HepG2 (cell line): ENCODE data around the gene MPG. TPM values are rescaled to one million over a fixed set of nuclear protein-coding genes. Genes with fewer than 3 reads are reported as not detected.

Experiments used
- BCLAF1 ChIP-seq: fragments of 450-650 bp; IDR thresholded peaks from 2 replicates; pipeline ENCODE4 v1.6.1; 2017; ENCODE audit warnings: mild to moderate bottlenecking
- DPF2 ChIP-seq: sonication (generic); formaldehyde crosslinking; IDR thresholded peaks from 2 replicates; pipeline ENCODE4 v1.4.0; 2020; ENCODE audit warnings: mild to moderate bottlenecking, low read depth, missing genetic modification reagents, borderline replicate concordance
- HNRNPK ChIP-seq: fragments of 200-400 bp; formaldehyde crosslinking; IDR thresholded peaks from 2 replicates; pipeline ENCODE4 v1.6.1; 2018; ENCODE audit warnings: low read length, low read depth, moderate library complexity, mild to moderate bottlenecking; ENCODE audit not compliant: poor library complexity, severe bottlenecking
- KMT2A ChIP-seq: sonication (generic); formaldehyde crosslinking; IDR thresholded peaks from 2 replicates; pipeline ENCODE4 v1.4.0; 2020; ENCODE audit warnings: missing genetic modification reagents
- PHF8 ChIP-seq: sonication (generic); formaldehyde crosslinking; IDR thresholded peaks from 2 replicates; pipeline ENCODE4 v1.5.0; 2020; ENCODE audit warnings: missing genetic modification reagents
- RERE ChIP-seq: IDR thresholded peaks from 2 replicates; pipeline ENCODE4 v1.6.1; 2016; ENCODE audit warnings: low read depth, missing genetic modification reagents, missing compliant biosample characterization
- SMARCE1 ChIP-seq: fragments of 450-650 bp; IDR thresholded peaks from 2 replicates; pipeline ENCODE4 v1.6.1; 2017; ENCODE audit warnings: borderline replicate concordance
- TOE1 ChIP-seq: sonication (generic); formaldehyde crosslinking; IDR thresholded peaks from 2 replicates; pipeline ENCODE4 v1.4.0; 2020; ENCODE audit warnings: mild to moderate bottlenecking, missing genetic modification reagents
- ZBTB46 ChIP-seq: sonication (generic); formaldehyde crosslinking; IDR thresholded peaks from 2 replicates; pipeline ENCODE4 v1.4.0; 2020; ENCODE audit warnings: mild to moderate bottlenecking, missing genetic modification reagents, borderline replicate concordance
- ZKSCAN5 ChIP-seq: sonication (generic); formaldehyde crosslinking; IDR thresholded peaks from 2 replicates; pipeline ENCODE4 v1.5.1; 2020; ENCODE audit warnings: mild to moderate bottlenecking, missing genetic modification reagents
- ZNF256 ChIP-seq: sonication (generic); formaldehyde crosslinking; conservative IDR thresholded peaks from 2 replicates; pipeline ENCODE4 v1.4.0; 2020; ENCODE audit warnings: missing genetic modification reagents
- ZNF274 ChIP-seq: sonication (generic); formaldehyde crosslinking; IDR thresholded peaks from 2 replicates; pipeline ENCODE4 v1.5.1; 2020; ENCODE audit warnings: mild to moderate bottlenecking, missing genetic modification reagents
- ZNF670 ChIP-seq: sonication (generic); formaldehyde crosslinking; IDR thresholded peaks from 2 replicates; pipeline ENCODE4 v1.8.0; 2022; ENCODE audit warnings: mild to moderate bottlenecking, missing genetic modification reagents, borderline replicate concordance
- polyA plus RNA-seq, 8 experiments: library from polyadenylated mRNA; depleted of rRNA in 3 of 8; stranded (reverse) in 7 of 8; unstranded in 1 of 8; fragments of >200 nt; fragmentation: Illumina TruSeq in 4 of 8; extraction: Trizol in 4 of 8; gene quantifications; 2 replicates each; pipeline versions ENCODE4 v1.2.1 to v1.2.3, GENCODE V29; 2011 to 2016; ENCODE audit warnings: low read depth in 4 of 8, missing spikeins in 1 of 8, mixed read lengths in 1 of 8; ENCODE audit not compliant: insufficient read depth in 1 of 8
- total RNA-seq, 5 experiments: library from RNA; depleted of rRNA; stranded (reverse); fragments of >200 nt; fragmentation: Illumina TruSeq; extraction: Trizol; gene quantifications; 2 replicates each; pipeline ENCODE4 v1.2.3, GENCODE V29; 2016; ENCODE audit warnings: low read depth in 1 of 5

Gene MPG
- total and polyA plus RNA-seq, 2 of the 13 experiments (the other 11 are each of a cell fraction or from before 2014, with no cell fraction given) = 59.1 to 62.5 TPM

GRCh38 chr16:63998-64913, 13.8 kb upstream of the MPG start (continued):
- TF ChIP-seq BCLAF1 (no peak), PHF8 (CRISPR knock-in tag) (no peak), ZNF256 (no peak), HNRNPK (no peak), RERE (CRISPR knock-in tag) (no peak), TOE1 (CRISPR knock-in tag) (no peak), KMT2A (no peak), SMARCE1 (no peak), ZKSCAN5 (no peak), ZNF274 (no peak), DPF2 (CRISPR knock-in tag) (no peak), ZBTB46 (no peak), ZNF670 (no peak)
- TF ChIP-seq, all 625 proteins: peak for 0
